ENCODE measurements around the gene ADAMTS6.

ADAMTS6 gene

DNA sequence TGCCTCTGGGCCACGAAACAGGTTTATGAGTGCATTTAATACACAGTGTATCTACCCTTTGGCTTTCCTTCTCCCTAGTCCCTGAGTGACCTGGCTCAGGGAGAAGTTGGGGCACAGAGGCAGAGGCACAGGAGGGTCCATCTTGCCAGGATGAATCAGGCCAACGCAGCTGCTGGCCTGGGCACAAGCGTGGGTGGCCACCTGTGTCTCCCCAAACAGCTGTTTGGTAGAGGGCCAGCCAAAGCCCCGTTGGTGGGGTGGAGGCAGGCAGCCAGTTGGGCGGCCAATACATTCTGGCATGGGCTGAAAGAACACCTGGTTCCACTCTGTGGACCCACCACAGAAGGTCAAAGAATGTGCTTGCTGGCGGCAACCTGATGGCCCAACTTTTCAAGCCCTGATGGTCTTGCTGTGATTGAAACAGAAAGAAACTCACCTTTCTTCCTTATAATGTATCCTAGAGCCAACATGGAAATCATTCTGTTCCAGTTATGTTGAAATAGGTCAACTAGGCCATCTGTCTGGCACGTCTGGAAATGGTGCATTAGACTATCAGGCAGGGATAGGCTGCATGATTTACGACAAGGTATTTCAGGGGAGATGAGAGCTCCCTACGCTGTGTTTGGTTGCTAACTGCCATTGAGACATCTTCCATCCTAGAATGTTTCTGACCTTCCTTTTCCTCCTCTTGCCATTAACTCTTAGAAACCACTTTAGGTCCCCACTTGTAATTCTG is 337.4 kb downstream of the ADAMTS6 start:
- no peak for DNase-seq (ENCODE audit: low read depth)

DNA sequence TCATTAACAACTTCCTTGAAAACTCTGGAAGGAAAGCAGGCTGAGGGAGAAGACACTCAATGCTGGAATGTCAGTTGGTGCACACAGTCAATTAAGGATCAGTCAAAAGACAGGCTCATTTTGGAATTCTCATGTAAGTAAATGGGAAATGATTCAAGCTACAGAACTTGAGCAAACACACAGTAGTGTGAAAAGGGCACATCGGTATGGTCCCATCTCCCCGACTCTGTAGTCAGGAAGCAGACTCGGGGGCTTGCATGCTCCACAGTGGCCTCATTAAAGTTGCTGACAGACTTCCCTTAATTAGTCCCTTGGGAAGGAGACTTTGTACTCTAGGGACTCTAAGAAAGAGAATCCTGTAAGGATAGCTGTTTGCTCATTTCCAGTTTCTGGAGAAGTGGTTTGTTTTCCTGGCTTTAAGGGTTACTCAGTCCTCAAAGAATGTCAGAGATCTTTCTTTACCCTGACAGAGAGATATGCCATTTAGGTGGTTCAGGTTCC is 339.2 kb downstream of the ADAMTS6 start:
- peak; percentile 70 for DNase-seq (ENCODE audit: low read depth)

DNA sequence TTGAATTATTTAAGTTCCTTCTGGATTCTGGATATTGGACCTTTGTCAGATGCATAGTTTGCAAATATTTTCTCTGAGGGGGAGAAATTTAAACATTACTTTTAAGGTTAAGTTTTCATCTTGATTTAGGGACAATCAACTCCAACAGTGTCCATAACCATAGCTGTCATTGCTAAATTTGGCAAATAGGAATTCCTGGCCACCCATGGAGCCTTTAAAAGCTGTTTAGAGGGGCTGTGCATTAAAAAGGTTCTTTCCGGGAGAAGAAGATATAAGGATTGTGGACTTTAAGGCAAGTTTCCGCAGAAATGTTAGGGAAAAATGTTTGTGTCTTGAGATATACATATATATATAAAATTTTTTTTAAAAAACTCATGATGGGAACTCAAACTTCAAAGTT is 339.7 kb downstream of the ADAMTS6 start:
- no peak for DNase-seq (ENCODE audit: low read depth)

- no peak for DNase-seq (ENCODE audit: low read depth)
These were observed 340.2 kb downstream of the ADAMTS6 start for GRCh38 chr5:65141493-65141892.

GRCh38 chr5:65137631-65138030 is 344.1 kb downstream of the ADAMTS6 start:
- DNase-seq (ENCODE audit: low read depth): peak; percentile 57

- no peak for DNase-seq (ENCODE audit: low read depth)
These were observed 348.1 kb downstream of the ADAMTS6 start for GRCh38 chr5:65133477-65134110.

DNA sequence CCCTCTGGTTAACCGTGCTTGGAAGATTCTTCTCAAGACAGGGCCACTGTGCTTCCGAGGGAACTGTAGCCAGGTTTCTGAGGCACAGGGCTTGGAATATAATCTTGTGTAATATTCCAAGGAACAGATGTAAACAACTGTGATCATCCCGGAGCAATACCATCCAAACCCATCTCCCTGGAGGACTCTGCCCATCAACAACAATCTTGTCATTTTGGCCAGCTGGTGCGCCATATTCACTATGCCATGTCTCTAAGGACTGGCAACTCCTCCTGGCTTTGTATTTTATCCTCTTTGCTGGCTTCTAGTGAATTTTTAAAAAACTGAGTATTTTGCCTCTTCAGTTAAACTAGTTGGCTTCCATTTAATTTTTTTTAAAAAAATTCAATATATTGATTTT is 349.3 kb downstream of the ADAMTS6 start:
- no peak for DNase-seq (ENCODE audit: low read depth)

- no peak for DNase-seq (ENCODE audit: low read depth)
These were observed 353.5 kb downstream of the ADAMTS6 start for GRCh38 chr5:65128226-65128625.

DNA sequence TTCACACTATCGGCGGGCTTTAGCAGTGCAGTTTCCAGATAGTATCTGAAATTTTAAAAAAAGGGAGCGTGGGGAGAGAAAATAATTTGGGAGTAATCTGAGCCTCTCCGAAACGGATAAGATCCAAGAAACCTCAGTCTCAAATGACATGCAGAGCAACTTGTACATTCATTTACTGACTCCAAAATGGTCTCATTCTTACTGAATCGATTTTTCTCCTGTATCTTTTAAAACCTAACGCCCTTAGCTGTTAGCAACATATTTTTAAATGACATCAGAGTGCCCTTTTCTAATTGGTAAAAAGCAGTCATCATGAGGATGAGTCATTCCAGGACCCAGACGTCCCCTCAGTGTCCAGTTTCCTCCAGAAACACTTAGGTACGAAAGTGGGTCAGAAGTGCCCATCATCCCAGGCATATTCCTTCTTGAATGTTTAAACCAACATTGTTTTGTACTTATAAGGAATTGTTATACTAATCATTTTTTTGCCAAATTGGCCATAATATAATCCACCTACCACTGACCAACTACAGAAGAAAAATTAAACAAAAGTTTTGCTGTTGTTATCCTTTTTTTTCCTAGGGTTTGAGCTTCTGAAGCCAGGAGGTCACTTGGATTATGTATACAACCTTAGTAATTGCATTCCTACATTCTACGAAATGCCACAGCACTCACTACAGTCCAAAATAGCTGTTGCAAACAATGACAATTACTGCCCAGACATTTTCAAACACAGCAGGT is 354.4 kb downstream of the ADAMTS6 start:
- peak; percentile 49 for DNase-seq (ENCODE audit: low read depth)

- no peak for DNase-seq (ENCODE audit: low read depth)
These were observed 355.1 kb downstream of the ADAMTS6 start for GRCh38 chr5:65126542-65127069.

- DNase-seq (ENCODE audit: low read depth): no peak
These were observed 355.9 kb downstream of the ADAMTS6 start for GRCh38 chr5:65125591-65126541.

GRCh38 chr5:65121880-65122436 is 359.8 kb downstream of the ADAMTS6 start:
- DNase-seq (ENCODE audit: low read depth): peak; percentile 91

GRCh38 chr5:65120371-65120967 is 361.3 kb downstream of the ADAMTS6 start:
- DNase-seq (ENCODE audit: low read depth): no peak

GRCh38 chr5:65117525-65117924 is 364.2 kb downstream of the ADAMTS6 start:
- no peak for DNase-seq (ENCODE audit: low read depth)

GRCh38 chr5:65113771-65114170 is 367.9 kb downstream of the ADAMTS6 start:
- DNase-seq (ENCODE audit: low read depth): no peak

GRCh38 chr5:65111961-65112658 is 369.6 kb downstream of the ADAMTS6 start:
- no peak for DNase-seq (ENCODE audit: low read depth)

GRCh38 chr5:65108786-65109743 is 372.7 kb downstream of the ADAMTS6 start:
- peak; percentile 68 for DNase-seq (ENCODE audit: low read depth)

DNA sequence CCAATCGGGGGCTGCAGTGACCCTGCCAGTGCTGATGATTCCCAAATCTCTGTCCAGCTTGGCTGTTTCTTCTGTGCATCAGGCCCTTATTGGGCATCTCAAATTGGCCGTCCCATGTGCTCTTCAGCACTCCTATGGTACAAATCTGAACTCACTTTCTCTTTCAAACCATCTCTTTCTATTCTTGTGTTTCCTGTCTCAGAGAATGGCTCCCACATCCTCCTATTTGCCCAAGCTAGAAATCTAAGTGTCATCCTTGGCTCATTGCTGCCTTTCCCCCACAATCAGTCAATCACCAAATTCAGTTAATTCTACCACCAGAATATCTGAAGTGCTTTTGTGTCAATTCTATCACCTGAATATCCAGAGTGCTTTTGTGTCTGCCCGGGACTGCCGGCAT is 376.4 kb downstream of the ADAMTS6 start:
- no peak for DNase-seq (ENCODE audit: low read depth)

- DNase-seq (ENCODE audit: low read depth): no peak
These were observed 376.9 kb downstream of the ADAMTS6 start for GRCh38 chr5:65104831-65105230.
